Trophoblast cell (in vitro differentiated cells and primary cell): Measurements from ENCODE around the gene STAC3.

Experiments used
- DNase-seq, 2 donors: peaks; one replicate each; pipeline ENCODE4 v3.0.0-alpha.2; 2016
- H2AFZ ChIP-seq: 2 replicates; pipeline ENCODE4 v1.6.1; 2013; ENCODE audit warnings: low read length, moderate library complexity, mild to moderate bottlenecking; ENCODE audit not compliant: insufficient read depth, poor library complexity
- H2AK5ac ChIP-seq: 2 replicates; pipeline ENCODE4 v1.6.1; 2013; ENCODE audit warnings: mild to moderate bottlenecking, low read length
- H2BK120ac ChIP-seq: 2 replicates; pipeline ENCODE4 v1.6.1; 2013; ENCODE audit warnings: low read length, mild to moderate bottlenecking, moderate library complexity; ENCODE audit not compliant: insufficient read depth, poor library complexity
- H2BK12ac ChIP-seq: 2 replicates; pipeline ENCODE4 v1.6.1; 2013; ENCODE audit warnings: mild to moderate bottlenecking, low read length, moderate library complexity
- H2BK5ac ChIP-seq: 2 replicates; pipeline ENCODE4 v1.6.1; 2013; ENCODE audit warnings: low read length, low read depth, moderate library complexity, mild to moderate bottlenecking; ENCODE audit not compliant: poor library complexity
- H3K14ac ChIP-seq: 2 replicates; pipeline ENCODE4 v1.6.1; 2013; ENCODE audit warnings: mild to moderate bottlenecking, low read length
- H3K18ac ChIP-seq: 2 replicates; pipeline ENCODE4 v1.6.1; 2013; ENCODE audit warnings: mild to moderate bottlenecking, low read length
- H3K23ac ChIP-seq: 2 replicates; pipeline ENCODE4 v1.6.1; 2013; ENCODE audit warnings: low read length
- H3K27ac ChIP-seq: 2 replicates; pipeline ENCODE4 v1.5.1; 2013; ENCODE audit warnings: low read depth, mild to moderate bottlenecking, inconsistent platforms, low read length, moderate library complexity
- H3K27me3 ChIP-seq: 2 replicates; pipeline ENCODE4 v1.6.1; 2013; ENCODE audit warnings: inconsistent platforms, mild to moderate bottlenecking, low read length, moderate library complexity; ENCODE audit not compliant: insufficient read depth
- H3K36me3 ChIP-seq, 2 experiments: 1 replicate in 1 of 2; 2 replicates in 1 of 2; pipeline ENCODE4 v1.6.1; 2013; ENCODE audit warnings: low read length in 2 of 2, mild to moderate bottlenecking in 2 of 2, moderate library complexity in 1 of 2; ENCODE audit not compliant: insufficient read depth in 2 of 2, control insufficient read depth in 1 of 2
- H3K4ac ChIP-seq: 2 replicates; pipeline ENCODE4 v1.6.1; 2013; ENCODE audit warnings: low read depth, mild to moderate bottlenecking, low read length, moderate library complexity
- H3K4me1 ChIP-seq, 2 experiments: 1 replicate in 1 of 2; 2 replicates in 1 of 2; pipeline ENCODE4 v1.6.1; 2013; ENCODE audit warnings: low read length in 2 of 2, mild to moderate bottlenecking in 2 of 2, moderate library complexity in 1 of 2; ENCODE audit not compliant: insufficient read depth in 2 of 2, control insufficient read depth in 1 of 2
- H3K4me2 ChIP-seq: 2 replicates; pipeline ENCODE4 v1.6.1; 2013; ENCODE audit warnings: inconsistent platforms, mild to moderate bottlenecking, low read length, moderate library complexity
- H3K4me3 ChIP-seq: 2 replicates; pipeline ENCODE4 v1.5.1; 2013; ENCODE audit warnings: mild to moderate bottlenecking, low read depth, low read length, inconsistent platforms
- H3K79me1 ChIP-seq: one replicate; pipeline ENCODE4 v1.6.1; 2013; ENCODE audit warnings: low read length
- H3K79me2 ChIP-seq: 2 replicates; pipeline ENCODE4 v1.6.1; 2013; ENCODE audit warnings: low read length, mild to moderate bottlenecking; ENCODE audit not compliant: control insufficient read depth, insufficient read depth, poor library complexity
- H3K9ac ChIP-seq: 2 replicates; pipeline ENCODE4 v1.6.1; 2013; ENCODE audit warnings: mild to moderate bottlenecking, low read length
- H3K9me3 ChIP-seq: 2 replicates; pipeline ENCODE4 v1.6.1; 2013; ENCODE audit warnings: low read depth, mild to moderate bottlenecking, control low read depth, inconsistent platforms, low read length; ENCODE audit not compliant: insufficient read depth
- H4K12ac ChIP-seq: 2 replicates; pipeline ENCODE4 v1.6.1; 2013; ENCODE audit warnings: low read depth, mild to moderate bottlenecking, low read length, moderate library complexity
- H4K8ac ChIP-seq: 2 replicates; pipeline ENCODE4 v1.6.1; 2013; ENCODE audit warnings: low read depth, mild to moderate bottlenecking, low read length, moderate library complexity
- H4K91ac ChIP-seq: one replicate; pipeline ENCODE4 v1.6.1; 2013; ENCODE audit warnings: low read depth, mild to moderate bottlenecking, low read length, moderate library complexity
- whole genome bisulfite sequencing: extraction: QIAGEN DNeasy Blood & Tissue Kit; methylation state at CpG from one replicate; pipeline ENCODE4 v1.1.7; 2013; ENCODE audit warnings: missing lambda C conversion rate; ENCODE audit not compliant: insufficient read length, insufficient coverage; ENCODE audit errors: extremely low coverage; 5-methylcytosine and 5-hydroxymethylcytosine counted together

Gene STAC3

DNA sequence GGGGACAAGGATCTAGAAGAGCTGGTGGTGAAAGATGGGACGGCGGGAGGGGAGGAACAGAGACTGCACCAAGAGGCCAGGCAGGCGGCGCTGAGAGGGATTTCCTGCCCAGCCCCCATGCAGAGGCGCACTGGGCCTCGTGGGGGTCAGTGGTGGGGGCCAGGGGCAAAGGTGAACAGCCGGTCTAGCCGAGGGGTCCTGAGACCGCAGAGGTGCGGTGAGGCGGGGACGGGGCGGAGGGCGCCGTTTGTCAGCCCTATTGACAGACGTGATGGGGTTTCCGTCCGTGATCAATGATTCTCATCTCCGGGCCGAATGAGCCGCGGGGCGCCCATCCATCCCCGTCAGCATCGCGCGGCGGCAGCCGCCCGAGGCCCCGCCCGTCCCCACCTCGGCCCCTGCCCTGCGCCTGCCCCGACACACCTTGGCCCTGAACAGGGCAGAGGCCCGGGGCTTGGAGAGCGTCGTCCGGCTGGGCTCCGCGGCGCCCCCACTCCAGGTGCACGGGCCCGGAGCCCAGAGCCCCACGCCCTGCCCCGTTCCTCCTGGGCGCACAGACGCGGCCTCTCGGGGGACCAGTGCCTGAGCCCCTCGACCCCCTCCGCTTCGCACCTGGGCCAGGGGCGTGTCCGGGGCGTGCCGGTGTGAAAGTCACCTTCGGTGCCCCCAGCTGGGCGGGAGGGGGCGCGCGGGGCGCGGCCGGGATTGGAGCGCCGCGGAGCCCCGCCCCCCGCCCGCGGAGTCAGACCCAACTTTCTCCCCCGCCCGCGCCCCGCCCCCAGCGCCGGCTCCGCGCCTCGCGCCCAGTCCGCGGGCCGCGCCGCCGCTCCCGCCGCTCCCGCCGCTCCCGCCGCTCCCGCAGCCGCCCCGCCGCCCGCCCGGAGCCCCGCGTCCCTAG, 34.7 kb downstream of the STAC3 start, which contains the start of gene NXPH4:
TSS of gene NXPH4 (plus strand) at position 781 of the 898 bp plus-strand sequence. CDS start 176 bp downstream, outside the sequence.
- H3K4me3 ChIP-seq, result peak within 1 kb of the TSS; percentile 53
- no peak within 1 kb of the TSS for H3K27ac ChIP-seq
- peaks cover 17 to 35% of the 10 kb centered on the region in 2 experiments for H3K4me1 ChIP-seq
- peaks cover 14 to 18% of the 10 kb centered on the region in 2 experiments for H3K36me3 ChIP-seq
- H3K23ac ChIP-seq, result peak within 1 kb of the TSS; percentile 47
- H2BK12ac ChIP-seq, result no peak within 1 kb of the TSS
- no peak within 1 kb of the TSS for H3K18ac ChIP-seq
- H3K9ac ChIP-seq, result no peak within 1 kb of the TSS
- no peak within 1 kb of the TSS for H3K14ac ChIP-seq
- no peak within 1 kb of the TSS for H4K8ac ChIP-seq
- peak within 1 kb of the TSS; percentile 8 for H2AFZ ChIP-seq
- no peaks in the 10 kb centered on the region for H3K79me2 ChIP-seq
- no CpG with 5 or more reads among the region's 102 CpGs for WGBS
- no peak within 1 kb of the TSS for H2AK5ac ChIP-seq
- DNase-seq, result peak in 1 of 2 donors; percentile 27
- H3K4ac ChIP-seq, result no peak within 1 kb of the TSS
- H3K79me1 ChIP-seq, result no peaks in the 10 kb centered on the region
- peaks cover 12% of the 10 kb centered on the region for H3K9me3 ChIP-seq
- H4K91ac ChIP-seq, result no peak within 1 kb of the TSS
- no peak within 1 kb of the TSS for H2BK120ac ChIP-seq
- peak within 1 kb of the TSS; percentile 78 for H3K4me2 ChIP-seq
- no peak within 1 kb of the TSS for H2BK5ac ChIP-seq
- H4K12ac ChIP-seq, result no peak within 1 kb of the TSS
- H3K27me3 ChIP-seq, result peaks cover 58% of the 10 kb centered on the region

DNA sequence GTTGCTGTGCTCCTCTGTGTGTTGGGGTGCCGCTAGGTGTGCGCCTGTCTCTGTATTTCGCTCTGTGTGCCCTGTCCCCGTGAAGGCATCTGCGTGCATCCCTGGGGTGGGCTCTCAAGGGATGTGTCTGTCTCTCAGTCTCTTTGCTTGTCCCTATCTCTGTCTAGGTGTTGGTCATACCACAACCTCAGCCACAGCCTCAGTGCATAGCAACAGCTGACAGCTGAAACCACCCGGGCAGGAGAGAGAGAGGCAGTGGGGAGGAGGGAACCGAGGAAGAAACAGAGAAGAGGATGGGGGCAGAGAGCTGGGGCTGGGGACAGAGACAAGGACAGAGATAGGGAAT, 35.3 kb downstream of the STAC3 start:
- peaks cover 21 to 24% of the 10 kb centered on the region in 2 experiments for H3K36me3 ChIP-seq
- H3K9ac ChIP-seq, result no peak overlapping the region
- no peak overlapping the region for H4K8ac ChIP-seq
- no peak overlapping the region for H2BK12ac ChIP-seq
- no peak overlapping the region for H3K23ac ChIP-seq
- no peak overlapping the region for H2BK5ac ChIP-seq
- H4K91ac ChIP-seq, result no peak overlapping the region
- no peak overlapping the region for H3K4me3 ChIP-seq
- no peak overlapping the region for H3K18ac ChIP-seq
- peaks cover 12% of the 10 kb centered on the region for H3K9me3 ChIP-seq
- peak in 1 of 2 donors; percentile 29 for DNase-seq
- H3K4ac ChIP-seq, result no peak overlapping the region
- H3K79me2 ChIP-seq, result no peaks in the 10 kb centered on the region
- H2AK5ac ChIP-seq, result no peak overlapping the region
- H3K14ac ChIP-seq, result no peak overlapping the region
- H4K12ac ChIP-seq, result no peak overlapping the region
- H3K27me3 ChIP-seq, result peaks cover 52% of the 10 kb centered on the region
- no peak overlapping the region for H2BK120ac ChIP-seq
- no CpG with 5 or more reads among the region's 7 CpGs for WGBS
- no peak overlapping the region for H2AFZ ChIP-seq
- H3K79me1 ChIP-seq, result no peaks in the 10 kb centered on the region
- no peak overlapping the region for H3K27ac ChIP-seq
- H3K4me1 ChIP-seq, result peaks cover 17 to 35% of the 10 kb centered on the region in 2 experiments
- H3K4me2 ChIP-seq, result peak overlapping the region; percentile 58

DNA sequence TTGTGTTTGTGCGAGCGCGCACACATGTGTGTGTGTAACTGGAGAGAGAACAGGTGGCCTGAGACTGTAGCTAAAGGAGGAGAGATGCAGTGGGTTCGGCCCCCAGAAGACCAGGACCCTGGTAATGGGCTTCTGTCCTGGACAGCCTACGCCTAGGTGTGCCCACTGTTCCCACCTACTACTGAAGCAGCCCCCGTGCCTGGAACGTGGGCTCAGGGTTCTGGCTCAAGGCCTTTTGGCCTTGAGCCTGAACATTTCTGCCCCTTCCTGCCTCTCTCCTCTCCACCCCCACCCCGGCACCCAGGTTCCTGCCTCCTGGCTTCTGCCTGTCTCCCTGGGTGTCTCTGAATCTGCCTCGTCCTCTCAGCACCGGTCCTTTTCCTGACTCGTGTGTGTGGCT, 35.9 kb downstream of the STAC3 start:
- no peak overlapping the region for H2BK120ac ChIP-seq
- no peak overlapping the region for H3K27ac ChIP-seq
- no peak overlapping the region for H3K23ac ChIP-seq
- peaks cover 49% of the 10 kb centered on the region for H3K27me3 ChIP-seq
- peaks cover 12% of the 10 kb centered on the region for H3K9me3 ChIP-seq
- peaks cover 26 to 30% of the 10 kb centered on the region in 2 experiments for H3K36me3 ChIP-seq
- H3K4ac ChIP-seq, result no peak overlapping the region
- WGBS, result no CpG with 5 or more reads among the region's 11 CpGs
- H4K91ac ChIP-seq, result no peak overlapping the region
- no peak overlapping the region for H4K8ac ChIP-seq
- no peak overlapping the region for H2AK5ac ChIP-seq
- H3K4me3 ChIP-seq, result no peak overlapping the region
- peaks cover 17 to 35% of the 10 kb centered on the region in 2 experiments for H3K4me1 ChIP-seq
- no peak overlapping the region for H3K18ac ChIP-seq
- no peak overlapping the region for H3K4me2 ChIP-seq
- no peaks in the 10 kb centered on the region for H3K79me2 ChIP-seq
- no peak overlapping the region for H4K12ac ChIP-seq
- H3K14ac ChIP-seq, result no peak overlapping the region
- H2AFZ ChIP-seq, result no peak overlapping the region
- H3K79me1 ChIP-seq, result no peaks in the 10 kb centered on the region
- H3K9ac ChIP-seq, result no peak overlapping the region
- no peak for DNase-seq
- no peak overlapping the region for H2BK5ac ChIP-seq
- H2BK12ac ChIP-seq, result no peak overlapping the region

DNA sequence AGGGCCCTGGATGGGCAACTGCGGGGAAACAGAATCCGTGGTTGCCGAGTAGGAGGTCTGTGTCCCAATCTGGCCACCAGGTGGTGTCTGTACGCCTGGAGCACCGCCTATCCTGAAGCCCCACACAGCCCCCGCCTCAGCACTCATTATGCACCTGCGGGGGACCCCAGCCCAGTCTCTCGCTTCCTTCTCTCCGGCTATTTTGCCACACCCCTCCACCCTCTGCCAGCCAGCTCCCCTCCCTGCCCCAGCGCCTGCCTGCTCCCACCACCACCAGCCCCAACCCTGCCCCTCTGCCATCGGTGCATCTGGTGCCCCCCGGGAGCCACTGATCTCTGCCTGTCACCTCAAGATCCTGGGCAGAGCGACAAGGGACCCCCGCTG, 36.6 kb downstream of the STAC3 start:
- peak overlapping the region; percentile 6 for H3K27ac ChIP-seq
- peaks cover 17 to 35% of the 10 kb centered on the region in 2 experiments for H3K4me1 ChIP-seq
- no peaks in the 10 kb centered on the region for H3K79me1 ChIP-seq
- no peak overlapping the region for H4K8ac ChIP-seq
- H2AFZ ChIP-seq, result peak overlapping the region; percentile 18
- no peak overlapping the region for H3K23ac ChIP-seq
- H2BK120ac ChIP-seq, result no peak overlapping the region
- H3K14ac ChIP-seq, result no peak overlapping the region
- peaks cover 42% of the 10 kb centered on the region for H3K27me3 ChIP-seq
- H3K4ac ChIP-seq, result no peak overlapping the region
- no peak overlapping the region for H3K4me3 ChIP-seq
- H3K18ac ChIP-seq, result no peak overlapping the region
- no CpG with 5 or more reads among the region's 14 CpGs for WGBS
- peak; percentile 56 to 76 for DNase-seq
- no peak overlapping the region for H2BK5ac ChIP-seq
- H2AK5ac ChIP-seq, result no peak overlapping the region
- peak overlapping the region; percentile 67 for H3K4me2 ChIP-seq
- no peak overlapping the region for H2BK12ac ChIP-seq
- H3K9ac ChIP-seq, result no peak overlapping the region
- peaks cover 33 to 36% of the 10 kb centered on the region in 2 experiments for H3K36me3 ChIP-seq
- no peaks in the 10 kb centered on the region for H3K79me2 ChIP-seq
- H4K91ac ChIP-seq, result no peak overlapping the region
- no peak overlapping the region for H4K12ac ChIP-seq
- peaks cover 10% of the 10 kb centered on the region for H3K9me3 ChIP-seq
